ENCODE results near the gene ATXN1. TPM values are rescaled to one million over a fixed set of nuclear protein-coding genes. Genes with fewer than 3 reads are reported as not detected.
A peak's percentile ranks its signal among the peaks of the same experiment; 100 is the strongest.

Gene ATXN1
- total and polyA plus RNA-seq, 7 experiments from 2014 or later = 1.5 to 82.7 (median 42.4) TPM

DNA sequence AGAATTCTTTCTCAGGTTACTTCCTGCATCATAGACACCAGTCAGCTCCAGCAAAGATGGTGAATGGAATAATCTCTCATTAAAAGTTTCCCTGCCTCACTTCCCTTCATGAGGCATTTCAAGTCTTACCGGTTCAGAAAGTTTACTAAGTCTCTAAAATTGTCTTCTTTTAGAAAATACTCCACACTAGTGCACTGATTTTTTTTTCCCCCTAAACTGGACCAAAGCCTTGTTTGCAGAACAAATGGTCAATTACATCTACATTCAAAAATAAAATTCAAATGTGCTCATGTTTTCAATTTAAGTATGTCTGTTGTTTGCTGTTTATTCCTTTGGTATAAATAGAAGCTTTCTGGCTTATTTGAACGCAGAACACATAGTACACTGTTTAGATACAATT lies 411.7 kb downstream of the ATXN1 start:
- no peaks in the 10 kb centered on the region for H3K36me3 ChIP-seq (ENCODE audit: control insufficient read depth in 2 of 3, insufficient read depth in 3 of 3, low read length in 3 of 3)
- H3K27ac Mint-ChIP-seq = no peak overlapping the region
- no peak overlapping the region for H3K4me3 ChIP-seq (ENCODE audit: low read length)
- ChIA-PET POLR2A (interaction anchor here (0.6 to 0.7 kb wide), 2 partner anchors 36 to 48 kb away, joined by 3 read pairs; no protein-coding TSS in a partner anchor), CTCF (no interaction called here)
- H3K27ac ChIP-seq (ENCODE audit: low read depth, low read length) = no peak overlapping the region
- no peaks in the 10 kb centered on the region for H3K9me3 ChIP-seq (ENCODE audit: control insufficient read depth in 2 of 3, low read length in 3 of 3)
- H3K4me3 Mint-ChIP-seq = no peak overlapping the region
- DNase-seq (no peak), ATAC-seq (no peak)
- H3K9me3 Mint-ChIP-seq = no peaks in the 10 kb centered on the region
- intact Hi-C loops (cut with micrococcal nuclease) = no loop called here
- no peaks in the 10 kb centered on the region for H3K27me3 ChIP-seq (ENCODE audit: control insufficient read depth in 2 of 2, insufficient read depth in 2 of 2, low read length in 2 of 2)
- no peaks in the 10 kb centered on the region for H3K4me1 ChIP-seq (ENCODE audit: control insufficient read depth in 2 of 2, insufficient read depth in 2 of 2, low read length in 2 of 2)
- H3K36me3 Mint-ChIP-seq = peaks cover 0 to 4% (median 3%) of the 10 kb centered on the region in 5 donors
- H3K27me3 Mint-ChIP-seq = no peaks in the 10 kb centered on the region
- peaks cover 0 to 4% (median 0%) of the 10 kb centered on the region in 7 donors for H3K4me1 Mint-ChIP-seq

DNA sequence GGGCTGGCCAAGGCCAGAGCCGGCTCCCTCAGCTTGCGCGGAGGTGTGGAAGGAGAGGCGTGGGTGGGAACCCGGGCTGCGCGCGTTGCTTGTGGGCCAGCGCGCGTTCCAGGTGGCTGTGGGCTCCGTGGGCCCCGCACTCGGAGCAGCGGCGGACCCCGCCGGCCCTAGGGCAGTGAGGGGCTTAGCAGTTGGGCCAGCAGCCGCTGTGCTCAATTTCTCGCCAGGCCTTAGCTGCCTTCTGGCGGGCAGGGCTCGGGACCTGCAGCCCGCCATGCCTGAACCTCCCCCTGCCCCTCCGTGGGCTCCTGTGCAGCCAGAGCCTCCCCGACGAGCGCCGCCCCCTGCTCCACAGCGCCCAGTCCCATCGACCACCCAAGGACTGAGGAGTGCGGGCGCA lies 414.4 kb downstream of the ATXN1 start:
- Mint-ChIP-seq H3K27me3 (no peaks in the 10 kb centered on the region), H3K9me3 (no peaks in the 10 kb centered on the region), H3K4me3 (no peak overlapping the region), H3K27ac (no peak overlapping the region), H3K4me1 (peaks cover 0 to 6% (median 0%) of the 10 kb centered on the region in 7 donors), H3K36me3 (peaks cover 0 to 7% (median 4%) of the 10 kb centered on the region in 5 donors)
- Histone ChIP-seq H3K27ac (ENCODE audit: low read depth, low read length) (no peak overlapping the region), H3K27me3 (ENCODE audit: control insufficient read depth in 2 of 2, insufficient read depth in 2 of 2, low read length in 2 of 2) (no peaks in the 10 kb centered on the region), H3K36me3 (ENCODE audit: control insufficient read depth in 2 of 3, insufficient read depth in 3 of 3, low read length in 3 of 3) (no peaks in the 10 kb centered on the region), H3K4me1 (ENCODE audit: control insufficient read depth in 2 of 2, insufficient read depth in 2 of 2, low read length in 2 of 2) (no peaks in the 10 kb centered on the region), H3K4me3 (ENCODE audit: low read length) (no peak overlapping the region), H3K9me3 (ENCODE audit: control insufficient read depth in 2 of 3, low read length in 3 of 3) (no peaks in the 10 kb centered on the region)
- intact Hi-C loops (cut with micrococcal nuclease) = no loop called here
- no peak for DNase-seq
- POLR2A ChIA-PET = interaction anchor here (0.6 kb wide), 1 partner anchor 22 kb away, joined by 5 read pairs; no protein-coding TSS in a partner anchor
- CTCF ChIA-PET = no interaction called here
- no peak for ATAC-seq

DNA sequence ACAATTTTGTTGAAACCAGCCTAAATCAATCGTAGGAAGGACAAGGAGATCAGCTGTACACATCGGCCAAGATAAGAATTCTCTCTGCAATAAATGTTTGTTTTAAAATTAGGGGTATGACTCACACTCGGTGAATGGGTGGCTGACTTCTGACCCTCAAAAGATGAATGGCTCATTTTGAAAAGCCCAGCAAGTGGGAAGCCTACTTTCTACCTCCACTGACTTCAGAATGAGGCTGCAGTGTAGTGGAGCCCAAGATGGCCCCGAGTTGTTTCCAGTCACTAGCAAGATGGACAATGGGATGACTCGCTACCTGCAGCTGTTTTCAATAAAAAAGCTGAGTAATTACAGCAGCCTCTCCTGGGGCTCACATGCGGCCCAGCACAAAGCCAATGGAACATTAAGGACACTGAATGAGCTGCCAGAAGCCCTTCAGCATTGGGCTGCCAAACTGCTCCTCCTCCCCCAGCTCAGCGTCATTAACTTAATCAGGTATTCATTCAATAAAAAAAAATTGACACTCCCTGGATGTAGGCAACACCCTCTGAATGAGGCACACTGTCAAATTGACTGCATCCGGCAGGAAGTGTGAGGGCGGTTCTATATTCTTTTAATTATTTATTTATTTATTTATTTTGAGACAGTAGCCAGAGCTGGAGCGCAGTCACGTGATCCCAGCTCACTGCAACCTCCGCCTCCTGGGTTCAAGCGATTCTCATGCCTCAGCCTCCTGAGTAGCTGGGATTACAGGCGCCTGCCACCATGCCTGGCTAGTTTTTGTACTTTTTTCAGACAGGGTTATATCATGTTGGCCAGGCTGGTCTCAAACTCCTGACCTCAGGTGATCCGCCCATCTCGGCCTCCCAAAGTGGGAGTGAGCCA lies 415.6 kb downstream of the ATXN1 start:
- Mint-ChIP-seq H3K27ac (no peak overlapping the region), H3K4me3 (no peak overlapping the region), H3K9me3 (no peaks in the 10 kb centered on the region), H3K4me1 (peaks cover 0 to 6% (median 0%) of the 10 kb centered on the region in 7 donors), H3K27me3 (no peaks in the 10 kb centered on the region), H3K36me3 (peaks cover 0 to 7% (median 4%) of the 10 kb centered on the region in 5 donors)
- ATAC-seq = no peak
- ChIA-PET POLR2A (no interaction called here), CTCF (no interaction called here)
- Histone ChIP-seq H3K9me3 (ENCODE audit: control insufficient read depth in 2 of 3, low read length in 3 of 3) (no peaks in the 10 kb centered on the region), H3K4me1 (ENCODE audit: control insufficient read depth in 2 of 2, insufficient read depth in 2 of 2, low read length in 2 of 2) (no peaks in the 10 kb centered on the region), H3K36me3 (ENCODE audit: control insufficient read depth in 2 of 3, insufficient read depth in 3 of 3, low read length in 3 of 3) (no peaks in the 10 kb centered on the region), H3K27me3 (ENCODE audit: control insufficient read depth in 2 of 2, insufficient read depth in 2 of 2, low read length in 2 of 2) (no peaks in the 10 kb centered on the region), H3K27ac (ENCODE audit: low read depth, low read length) (no peak overlapping the region), H3K4me3 (ENCODE audit: low read length) (no peak overlapping the region)
- no peak for DNase-seq
- intact Hi-C loops (cut with micrococcal nuclease) = no loop called here

DNA sequence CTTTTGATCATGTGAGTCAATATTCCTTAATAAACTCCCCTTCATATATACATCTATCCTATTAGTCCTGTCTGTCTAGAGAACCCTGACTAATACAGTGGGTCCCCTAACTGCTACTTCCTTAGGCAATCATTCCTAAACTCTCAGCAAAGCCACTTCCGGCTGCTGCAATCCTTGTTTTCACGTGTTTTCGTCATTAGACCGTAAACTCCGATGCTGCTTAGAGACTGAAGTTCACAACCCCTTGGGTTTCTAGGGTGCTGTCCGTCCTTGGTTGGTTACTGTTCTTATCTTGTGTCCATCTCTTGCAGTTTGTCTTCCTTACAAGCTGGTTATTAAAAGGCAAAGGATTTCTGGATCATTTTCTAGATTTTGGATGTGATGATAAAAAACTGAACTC lies 416.5 kb downstream of the ATXN1 start:
- CTCF ChIA-PET = no interaction called here
- no peaks in the 10 kb centered on the region for H3K9me3 ChIP-seq (ENCODE audit: control insufficient read depth in 2 of 3, low read length in 3 of 3)
- H3K27me3 ChIP-seq (ENCODE audit: control insufficient read depth in 2 of 2, insufficient read depth in 2 of 2, low read length in 2 of 2) = no peaks in the 10 kb centered on the region
- Mint-ChIP-seq H3K4me1 (peaks cover 0 to 6% (median 0%) of the 10 kb centered on the region in 7 donors), H3K27ac (no peak overlapping the region), H3K36me3 (peaks cover 0 to 7% (median 4%) of the 10 kb centered on the region in 5 donors), H3K9me3 (no peaks in the 10 kb centered on the region), H3K4me3 (no peak overlapping the region), H3K27me3 (no peaks in the 10 kb centered on the region)
- ATAC-seq = no peak
- H3K4me3 ChIP-seq (ENCODE audit: low read length) = no peak overlapping the region
- no peak for DNase-seq
- H3K36me3 ChIP-seq (ENCODE audit: control insufficient read depth in 2 of 3, insufficient read depth in 3 of 3, low read length in 3 of 3) = no peaks in the 10 kb centered on the region
- no peaks in the 10 kb centered on the region for H3K4me1 ChIP-seq (ENCODE audit: control insufficient read depth in 2 of 2, insufficient read depth in 2 of 2, low read length in 2 of 2)
- H3K27ac ChIP-seq (ENCODE audit: low read depth, low read length) = no peak overlapping the region
- POLR2A ChIA-PET = no interaction called here
- intact Hi-C loops (cut with micrococcal nuclease) = no loop called here

DNA sequence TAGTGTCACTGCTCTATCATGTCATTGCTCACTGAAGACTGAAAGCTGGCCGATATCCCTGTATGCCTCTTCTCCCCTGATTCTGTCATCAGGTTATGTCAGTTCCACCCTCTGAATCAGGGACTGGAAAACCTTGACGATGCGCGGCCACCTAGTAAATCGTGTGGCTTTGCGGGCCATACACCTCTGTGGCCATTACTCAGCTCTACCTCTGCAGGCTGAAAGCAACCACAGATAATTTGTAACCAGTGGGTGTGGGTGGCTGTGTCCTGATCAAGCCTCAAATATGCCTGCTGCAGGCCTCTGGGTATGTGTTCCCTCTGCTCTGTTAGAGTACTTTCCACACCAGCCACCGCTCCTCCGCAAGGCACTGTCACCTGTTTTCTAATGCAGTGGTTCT lies 417.7 kb downstream of the ATXN1 start:
- Histone ChIP-seq H3K4me1 (ENCODE audit: control insufficient read depth in 2 of 2, insufficient read depth in 2 of 2, low read length in 2 of 2) (no peaks in the 10 kb centered on the region), H3K9me3 (ENCODE audit: control insufficient read depth in 2 of 3, low read length in 3 of 3) (no peaks in the 10 kb centered on the region), H3K36me3 (ENCODE audit: control insufficient read depth in 2 of 3, insufficient read depth in 3 of 3, low read length in 3 of 3) (no peaks in the 10 kb centered on the region), H3K27ac (ENCODE audit: low read depth, low read length) (no peak overlapping the region), H3K4me3 (ENCODE audit: low read length) (no peak overlapping the region), H3K27me3 (ENCODE audit: control insufficient read depth in 2 of 2, insufficient read depth in 2 of 2, low read length in 2 of 2) (no peaks in the 10 kb centered on the region)
- Mint-ChIP-seq H3K27me3 (no peaks in the 10 kb centered on the region), H3K9me3 (no peaks in the 10 kb centered on the region), H3K27ac (no peak overlapping the region), H3K4me3 (no peak overlapping the region), H3K36me3 (peaks cover 0 to 7% (median 0%) of the 10 kb centered on the region in 5 donors), H3K4me1 (peaks cover 0 to 7% (median 0%) of the 10 kb centered on the region in 7 donors)
- POLR2A ChIA-PET = no interaction called here
- CTCF ChIA-PET = interaction anchor here (0.5 to 1.1 kb wide), 2 partner anchors 11 to 31 kb away, joined by 3 to 5 read pairs; no protein-coding TSS in a partner anchor
- ATAC-seq (no peak), DNase-seq (no peak)
- intact Hi-C loops (cut with micrococcal nuclease) = no loop called here

DNA sequence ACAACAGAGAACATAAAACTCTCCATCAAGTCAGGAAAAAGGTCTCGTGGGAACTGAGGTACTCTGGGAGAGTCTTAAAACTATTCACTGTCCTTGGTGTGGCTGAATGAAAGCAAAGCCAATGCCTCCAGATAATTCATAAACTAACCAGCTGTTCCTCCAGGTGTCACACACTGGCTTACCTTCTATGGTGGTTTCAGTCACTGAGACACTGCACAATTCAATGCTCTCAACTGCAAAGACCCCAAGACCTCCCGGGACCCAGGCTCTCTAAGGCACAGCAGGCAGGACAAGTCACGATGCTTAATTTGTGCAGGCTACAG lies 422.0 kb downstream of the ATXN1 start:
- Mint-ChIP-seq H3K4me3 (no peak overlapping the region), H3K27ac (peak overlapping the region in 2 of 9 donors; percentile 19 to 21), H3K27me3 (no peaks in the 10 kb centered on the region), H3K9me3 (no peaks in the 10 kb centered on the region), H3K36me3 (peaks cover 0 to 8% (median 0%) of the 10 kb centered on the region in 5 donors), H3K4me1 (peaks cover 0 to 12% (median 0%) of the 10 kb centered on the region in 7 donors)
- ChIA-PET CTCF (no interaction called here), POLR2A (no interaction called here)
- H3K4me1 ChIP-seq (ENCODE audit: control insufficient read depth in 2 of 2, insufficient read depth in 2 of 2, low read length in 2 of 2) = no peaks in the 10 kb centered on the region
- H3K27ac ChIP-seq (ENCODE audit: low read depth, low read length) = no peak overlapping the region
- H3K27me3 ChIP-seq (ENCODE audit: control insufficient read depth in 2 of 2, insufficient read depth in 2 of 2, low read length in 2 of 2) = no peaks in the 10 kb centered on the region
- DNase-seq (no peak), ATAC-seq (no peak)
- no peaks in the 10 kb centered on the region for H3K9me3 ChIP-seq (ENCODE audit: control insufficient read depth in 2 of 3, low read length in 3 of 3)
- H3K4me3 ChIP-seq (ENCODE audit: low read length) = no peak overlapping the region
- no peaks in the 10 kb centered on the region for H3K36me3 ChIP-seq (ENCODE audit: control insufficient read depth in 2 of 3, insufficient read depth in 3 of 3, low read length in 3 of 3)
- intact Hi-C loops (cut with micrococcal nuclease) = loop anchor here in 1 of 2 donors (10.0 kb wide), 1 partner anchor 66 kb away; no protein-coding TSS in a partner anchor
